HCT116 (cell line): Measurements from ENCODE around the gene TM9SF4. TPM values are rescaled to one million over a fixed set of nuclear protein-coding genes. Genes with fewer than 3 reads are reported as not detected.
"Not testable (repeated sequence)": the region's sequence is repeated elsewhere in the genome, so short reads cannot be mapped to it uniquely, and the experiment has no call there.

Experiments used
- ATAC-seq: fragments of 200-7000 bp; cut with Tn5 transposase; 2 replicates; pipeline ENCODE4 v1.9.1; 2020; ENCODE audit warnings: mild to moderate bottlenecking, moderate library complexity
- BruUV-seq: library from RNA; stranded (reverse); fragments of 400-500 nt; replicated peaks from 2 replicates; lab custom pipeline; 2021; lab: Mats Ljungman, UMichigan
- CTCF ChIA-PET: fragments of 300-600 bp; sonication (Branson Sonifier 250); formaldehyde crosslinking; loops from one replicate; lab custom pipeline; 2021; ENCODE audit warnings: antibody characterized with exemption; lab: Charles Lee
- POLR2A ChIA-PET: fragments of 300-600, 350-600 bp; sonication (Branson Sonifier 250); formaldehyde crosslinking; loops from one replicate; lab custom pipeline; 2021; ENCODE audit warnings: antibody characterized with exemption; lab: Charles Lee
- RAD21 ChIA-PET, 2 experiments: fragments of 300-600 bp; sonication (Branson Sonifier 250); formaldehyde crosslinking; loops; one replicate each; lab custom pipeline; 2023; ENCODE audit warnings: low total read pairs in 2 of 2; ENCODE audit not compliant: uncharacterized antibody in 2 of 2, unreplicated experiment in 2 of 2, low non-redundant PET in 1 of 2; lab: Charles Lee
- DNase-seq: peaks from one replicate; pipeline ENCODE4 v3.0.0-alpha.2; 2010; ENCODE audit warnings: low read depth, low spot score
- H2AFZ ChIP-seq: fragments of 200-600 bp; shearing (Covaris generic), sonication (generic); 2 replicates; pipeline ENCODE4 v1.6.1; 2017; ENCODE audit warnings: low read depth, mixed run types, mixed read lengths, antibody characterized with exemption, low read length; ENCODE audit not compliant: poor library complexity, severe bottlenecking
- H3K27ac ChIP-seq: 2 replicates; pipeline ENCODE4 v1.5.1; 2012; ENCODE audit warnings: low read depth, low read length
- H3K27me3 ChIP-seq: fragments of 200-600 bp; sonication (generic); 2 replicates; pipeline ENCODE4 v1.6.1; 2016; ENCODE audit warnings: mixed run types, low read length, mixed read lengths; ENCODE audit not compliant: insufficient read depth
- H3K36me3 ChIP-seq, 2 experiments: fragments of 200-500 bp in 1 of 2; fragments of 200-600 bp in 1 of 2; sonication (Bioruptor generic) in 1 of 2; sonication (generic) in 1 of 2; 2 replicates each; pipeline versions ENCODE4 v1.5.1 to v1.6.1; 2014 to 2016; ENCODE audit warnings: low read length in 2 of 2, inconsistent platforms in 1 of 2, mixed read lengths in 1 of 2, mixed run types in 1 of 2; ENCODE audit not compliant: insufficient read depth in 2 of 2, control insufficient read depth in 1 of 2
- H3K4me1 ChIP-seq, 2 experiments: fragments of 200-600 bp in 1 of 2; sonication (generic) in 1 of 2; 2 replicates each; pipeline versions ENCODE4 v1.5.1 to v1.6.1; 2012 to 2017; ENCODE audit warnings: low read length in 2 of 2, inconsistent platforms in 1 of 2, mild to moderate bottlenecking in 1 of 2, mixed read lengths in 1 of 2, mixed run types in 1 of 2, moderate library complexity in 1 of 2; ENCODE audit not compliant: insufficient read depth in 2 of 2, control insufficient read depth in 1 of 2
- H3K4me2 ChIP-seq: fragments of 200-600 bp; sonication (generic); 2 replicates; pipeline ENCODE4 v1.6.1; 2017; ENCODE audit warnings: mixed run types, low read length, mixed read lengths
- H3K4me3 ChIP-seq, 2 experiments: fragments of 200-600 bp in 1 of 2; sonication (generic) in 1 of 2; replicated peaks in 1 of 2; 2 replicates each; pipeline ENCODE4 v1.5.1; 2011 to 2016; ENCODE audit warnings: low read length in 2 of 2, control low read depth in 1 of 2, low read depth in 1 of 2, mild to moderate bottlenecking in 1 of 2, mixed read lengths in 1 of 2, mixed run types in 1 of 2
- H3K79me2 ChIP-seq: fragments of 200-600 bp; sonication (generic); 2 replicates; pipeline ENCODE4 v1.6.1; 2017; ENCODE audit warnings: mild to moderate bottlenecking, mixed run types, low read length, moderate library complexity, mixed read lengths; ENCODE audit not compliant: insufficient read depth
- H3K9ac ChIP-seq: fragments of 200-600 bp; sonication (generic); 2 replicates; pipeline ENCODE4 v1.6.1; 2016; ENCODE audit warnings: low read length, mixed read lengths
- H3K9me2 ChIP-seq: fragments of 200-600 bp; sonication (generic), shearing (Covaris generic); 2 replicates; pipeline ENCODE4 v1.6.1; 2017; ENCODE audit warnings: mixed run types, mild to moderate bottlenecking, moderate library complexity; ENCODE audit not compliant: insufficient read depth
- H3K9me3 ChIP-seq, 2 experiments: fragments of 200-500 bp in 1 of 2; fragments of 200-600 bp in 1 of 2; sonication (Bioruptor generic) in 1 of 2; sonication (generic) in 1 of 2; 2 replicates each; pipeline ENCODE4 v1.6.1; 2014 to 2017; ENCODE audit warnings: low read length in 2 of 2, mixed read lengths in 2 of 2, inconsistent platforms in 1 of 2, low read depth in 1 of 2, mild to moderate bottlenecking in 1 of 2, mixed run types in 1 of 2, moderate library complexity in 1 of 2; ENCODE audit not compliant: control insufficient read depth in 1 of 2, insufficient read depth in 1 of 2
- H4K20me1 ChIP-seq: fragments of 200-600 bp; sonication (generic), shearing (Covaris generic); 2 replicates; pipeline ENCODE4 v1.6.1; 2017; ENCODE audit warnings: mixed run types, mild to moderate bottlenecking, moderate library complexity; ENCODE audit not compliant: insufficient read depth
- ATF3 ChIP-seq: IDR thresholded peaks from 2 replicates; pipeline ENCODE4 v1.6.1; 2012
- CBX3 ChIP-seq: IDR thresholded peaks from 2 replicates; pipeline ENCODE4 v1.6.1; 2012; ENCODE audit warnings: low read depth
- CEBPB ChIP-seq: IDR thresholded peaks from 2 replicates; pipeline ENCODE4 v1.6.1; 2012; ENCODE audit warnings: low read depth
- CTCF ChIP-seq, 3 experiments: fragments of 200-600 bp in 1 of 3; sonication (generic) in 1 of 3; IDR thresholded peaks in 2 of 3; conservative IDR thresholded peaks in 1 of 3; 2 replicates each; pipeline ENCODE4 v1.5.1; 2012 to 2017; ENCODE audit warnings: low read depth in 2 of 3, low read length in 2 of 3, antibody characterized with exemption in 1 of 3, borderline replicate concordance in 1 of 3, control low read depth in 1 of 3, mild to moderate bottlenecking in 1 of 3, mixed read lengths in 1 of 3, mixed run types in 1 of 3, moderate library complexity in 1 of 3; ENCODE audit not compliant: insufficient read depth in 1 of 3
- EGR1 ChIP-seq: IDR thresholded peaks from 2 replicates; pipeline ENCODE4 v1.6.1; 2012; ENCODE audit warnings: low read depth
- ELF1 ChIP-seq: IDR thresholded peaks from 2 replicates; pipeline ENCODE4 v1.6.1; 2012; ENCODE audit warnings: low read depth, borderline replicate concordance
- EZH2phosphoT487 ChIP-seq: fragments of 200-600 bp; IDR thresholded peaks from 2 replicates; pipeline ENCODE4 v1.6.1; 2018; ENCODE audit warnings: antibody characterized with exemption, borderline replicate concordance
- JUND ChIP-seq: IDR thresholded peaks from 2 replicates; pipeline ENCODE4 v1.6.1; 2012
- MAX ChIP-seq: IDR thresholded peaks from 2 replicates; pipeline ENCODE4 v1.6.1; 2012
- POLR2AphosphoS5 ChIP-seq: IDR thresholded peaks from 2 replicates; pipeline ENCODE4 v1.6.1; 2011; ENCODE audit warnings: mild to moderate bottlenecking, low read depth, low read length, moderate library complexity
- RAD21 ChIP-seq: IDR thresholded peaks from 2 replicates; pipeline ENCODE4 v1.6.1; 2012; ENCODE audit warnings: low read depth, mild to moderate bottlenecking
- SP1 ChIP-seq: IDR thresholded peaks from 2 replicates; pipeline ENCODE4 v1.6.1; 2012; ENCODE audit warnings: low read depth
- SRF ChIP-seq: IDR thresholded peaks from 2 replicates; pipeline ENCODE4 v1.6.1; 2012; ENCODE audit warnings: low read depth
- TCF7L2 ChIP-seq: IDR thresholded peaks from 2 replicates; pipeline ENCODE4 v1.7.0; 2011; ENCODE audit warnings: borderline replicate concordance, inconsistent platforms; ENCODE audit not compliant: insufficient read depth, insufficient read length; ENCODE audit errors: extremely low read depth
- ZBTB33 ChIP-seq: IDR thresholded peaks from 2 replicates; pipeline ENCODE4 v1.6.1; 2011; ENCODE audit warnings: mild to moderate bottlenecking, low read length, moderate library complexity; ENCODE audit not compliant: insufficient replicate concordance; ENCODE audit errors: extremely low read depth
- ZFX ChIP-seq: fragments of 450-650 bp; IDR thresholded peaks from 2 replicates; pipeline ENCODE4 v1.6.1; 2017
- ZNF274 ChIP-seq: fragments of 200-500 bp; sonication (Bioruptor generic); IDR thresholded peaks from 2 replicates; pipeline ENCODE4 v1.6.1; 2014; ENCODE audit warnings: mild to moderate bottlenecking, low read depth, low read length, inconsistent platforms
- intact Hi-C: fragments of 100-400 bp; cut with micrococcal nuclease; formaldehyde crosslinking; loops from 2 replicates; pipeline ENCODE4 v1.10.0; 2022
- total RNA-seq: library from RNA; stranded (reverse); gene quantifications from one replicate; pipeline ENCODE4 v1.2.1, GENCODE V29; 2021; ENCODE audit not compliant: unreplicated experiment

The TM9SF4 gene
- total RNA-seq, 1 experiment from 2014 or later: 51.2 TPM

GRCh38 chr20:32195581-32195980, 86.1 kb downstream of the TM9SF4 start:
- intact Hi-C loops: no loop called here
- ChIA-PET RAD21 (no interaction called here), POLR2A (no interaction called here), CTCF (no interaction called here)
- Histone ChIP-seq H3K4me1 (no peaks in the 10 kb centered on the region), H3K4me3 (no peak overlapping the region), H3K27me3 (no peaks in the 10 kb centered on the region), H3K4me2 (no peak overlapping the region), H3K27ac (no peak overlapping the region), H3K9me2 (no peaks in the 10 kb centered on the region), H3K9ac (no peak overlapping the region), H3K9me3 (no peaks in the 10 kb centered on the region), H4K20me1 (no peaks in the 10 kb centered on the region; the same call in 1 of the 2 replicates), H3K79me2 (peaks cover 30% of the 10 kb centered on the region), H2AFZ (no peak overlapping the region), H3K36me3 (peaks cover 28 to 47% of the 10 kb centered on the region in 2 experiments; a peak in 3 of 4 replicates)
- no peak for ATAC-seq
- no TSS peak for BruUV-seq
- TF ChIP-seq EZH2phosphoT487: no peak
- no peak for TF ChIP-seq SP1
- TF ChIP-seq ZFX: no peak
- TF ChIP-seq POLR2AphosphoS5: no peak
- no peak for TF ChIP-seq CTCF (IDR thresholded peaks at IDR 0.05 in 2 of 3, conservative IDR thresholded peaks at IDR 0.05 in 1 of 3; ENCODE audit: borderline replicate concordance in 1 of 3, insufficient read depth in 1 of 3, low read depth in 2 of 3, low read length in 2 of 3)
- no peak for TF ChIP-seq SRF
- no peak for TF ChIP-seq RAD21
- TF ChIP-seq ATF3: no peak
- no peak for TF ChIP-seq ZNF274
- TF ChIP-seq MAX: no peak
- TF ChIP-seq ZBTB33: no peak
- TF ChIP-seq TCF7L2: no peak
- no peak for TF ChIP-seq JUND
- no peak for TF ChIP-seq EGR1
- no peak for TF ChIP-seq CBX3
- TF ChIP-seq CEBPB: no peak
- no peak for TF ChIP-seq ELF1
- no peak for DNase-seq

GRCh38 chr20:32196613-32197012, 87.1 kb downstream of the TM9SF4 start:
- H3K27ac ChIP-seq, RAD21 ChIA-PET, BruUV-seq, H3K4me2 ChIP-seq, intact Hi-C loops, H3K9ac ChIP-seq, CTCF ChIA-PET, H4K20me1 ChIP-seq, H3K9me2 ChIP-seq, DNase-seq, H3K9me3 ChIP-seq, H2AFZ ChIP-seq, H3K4me3 ChIP-seq, ATAC-seq, H3K4me1 ChIP-seq, H3K27me3 ChIP-seq: not testable (repeated sequence)
- POLR2A ChIA-PET: interaction anchor here (0.6 kb wide), 1 partner anchor 506 kb away, joined by 6 read pairs; no protein-coding TSS in a partner anchor
- Histone ChIP-seq H3K36me3 (peaks cover 30 to 55% of the 10 kb centered on the region in 2 experiments; a peak in 3 of 4 replicates), H3K79me2 (peaks cover 40% of the 10 kb centered on the region)
